ENCODE data around the gene SLC29A1.

The SLC29A1 gene

GRCh38 chr6:44265007-44265721 lies 41.8 kb downstream of the SLC29A1 start, which contains the start of gene NFKBIE:
NFKBIE (minus strand) TSS chr6:44265551; CDS start chr6:44265346, 205 bp downstream.
- in situ Hi-C loops (cut with MboI; ENCODE audit: low sequenced_read_pairs), result no loop called here

- in situ Hi-C loops (cut with MboI; ENCODE audit: low sequenced_read_pairs), result no loop called here
Observed at GRCh38 chr6:44265722-44266233, 42.4 kb downstream of the SLC29A1 start.

GRCh38 chr6:44266347-44266746 lies 43.0 kb downstream of the SLC29A1 start:
- in situ Hi-C loops (cut with MboI; ENCODE audit: low sequenced_read_pairs), result no loop called here

GRCh38 chr6:44267252-44267651 lies 43.9 kb downstream of the SLC29A1 start:
- in situ Hi-C loops (cut with MboI; ENCODE audit: low sequenced_read_pairs), result no loop called here

- in situ Hi-C loops (cut with MboI; ENCODE audit: low sequenced_read_pairs), result no loop called here
Observed at GRCh38 chr6:44268095-44268628, 44.8 kb downstream of the SLC29A1 start.

- in situ Hi-C loops (cut with MboI; ENCODE audit: low sequenced_read_pairs), result no loop called here
Observed at GRCh38 chr6:44269178-44269920, 46.0 kb downstream of the SLC29A1 start.

GRCh38 chr6:44269921-44270525 lies 46.6 kb downstream of the SLC29A1 start, which contains the start of gene TMEM151B:
TMEM151B (plus strand) TSS chr6:44270450; CDS start chr6:44270743, 293 bp downstream.
- in situ Hi-C loops (cut with MboI; ENCODE audit: low sequenced_read_pairs), result no loop called here

- in situ Hi-C loops (cut with MboI; ENCODE audit: low sequenced_read_pairs), result no loop called here
Observed at GRCh38 chr6:44270526-44271405, 47.4 kb downstream of the SLC29A1 start.

GRCh38 chr6:44271406-44271723 lies 48.0 kb downstream of the SLC29A1 start:
- in situ Hi-C loops (cut with MboI; ENCODE audit: low sequenced_read_pairs), result no loop called here

- in situ Hi-C loops (cut with MboI; ENCODE audit: low sequenced_read_pairs), result no loop called here
Observed at GRCh38 chr6:44271914-44272313, 48.5 kb downstream of the SLC29A1 start.

- in situ Hi-C loops (cut with MboI; ENCODE audit: low sequenced_read_pairs), result no loop called here
Observed at GRCh38 chr6:44272529-44272928, 49.1 kb downstream of the SLC29A1 start.

DNA sequence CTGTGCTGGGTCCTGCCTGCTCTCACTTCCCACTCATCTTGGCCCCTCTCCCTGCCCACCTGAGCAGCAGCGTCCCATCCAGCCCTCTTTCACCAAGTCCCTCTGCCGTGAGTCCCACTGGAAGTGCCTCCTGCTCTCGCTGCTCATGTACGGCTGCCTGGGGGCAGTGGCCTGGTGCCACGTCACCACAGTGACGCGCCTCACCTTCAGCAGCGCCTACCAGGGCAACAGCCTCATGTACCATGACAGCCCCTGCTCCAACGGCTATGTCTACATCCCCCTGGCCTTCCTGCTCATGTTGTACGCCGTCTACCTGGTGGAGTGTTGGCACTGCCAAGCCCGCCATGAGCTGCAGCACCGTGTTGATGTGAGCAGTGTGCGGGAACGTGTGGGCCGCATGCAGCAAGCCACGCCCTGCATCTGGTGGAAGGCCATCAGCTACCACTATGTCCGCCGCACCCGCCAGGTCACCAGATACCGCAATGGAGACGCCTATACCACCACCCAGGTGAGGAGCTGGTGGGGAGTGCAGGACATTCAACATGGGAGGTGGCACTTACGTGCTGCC lies 49.7 kb downstream of the SLC29A1 start:
- in situ Hi-C loops (cut with MboI; ENCODE audit: low sequenced_read_pairs), result no loop called here

DNA sequence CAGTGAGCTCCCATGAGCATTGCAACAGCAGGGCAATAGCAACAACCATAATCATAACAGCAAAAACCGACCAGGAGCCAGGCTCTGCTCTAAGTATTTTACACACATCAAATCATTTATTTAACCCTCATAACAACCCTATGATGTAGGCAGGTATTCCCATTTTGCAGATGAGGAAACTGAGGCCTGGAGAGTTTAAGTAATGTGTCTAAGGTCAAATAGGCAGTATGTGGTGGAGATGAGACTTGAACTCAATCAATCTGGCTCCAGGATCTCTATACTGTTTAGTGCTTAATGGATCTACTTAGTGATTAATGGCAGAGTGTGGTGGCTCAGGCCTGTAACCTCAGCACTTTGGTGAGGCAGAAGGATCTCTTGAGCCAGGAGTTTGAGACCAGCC lies 50.2 kb downstream of the SLC29A1 start:
- in situ Hi-C loops (cut with MboI; ENCODE audit: low sequenced_read_pairs), result no loop called here

- in situ Hi-C loops (cut with MboI; ENCODE audit: low sequenced_read_pairs), result no loop called here
Observed at GRCh38 chr6:44275271-44275748, 51.9 kb downstream of the SLC29A1 start.

DNA sequence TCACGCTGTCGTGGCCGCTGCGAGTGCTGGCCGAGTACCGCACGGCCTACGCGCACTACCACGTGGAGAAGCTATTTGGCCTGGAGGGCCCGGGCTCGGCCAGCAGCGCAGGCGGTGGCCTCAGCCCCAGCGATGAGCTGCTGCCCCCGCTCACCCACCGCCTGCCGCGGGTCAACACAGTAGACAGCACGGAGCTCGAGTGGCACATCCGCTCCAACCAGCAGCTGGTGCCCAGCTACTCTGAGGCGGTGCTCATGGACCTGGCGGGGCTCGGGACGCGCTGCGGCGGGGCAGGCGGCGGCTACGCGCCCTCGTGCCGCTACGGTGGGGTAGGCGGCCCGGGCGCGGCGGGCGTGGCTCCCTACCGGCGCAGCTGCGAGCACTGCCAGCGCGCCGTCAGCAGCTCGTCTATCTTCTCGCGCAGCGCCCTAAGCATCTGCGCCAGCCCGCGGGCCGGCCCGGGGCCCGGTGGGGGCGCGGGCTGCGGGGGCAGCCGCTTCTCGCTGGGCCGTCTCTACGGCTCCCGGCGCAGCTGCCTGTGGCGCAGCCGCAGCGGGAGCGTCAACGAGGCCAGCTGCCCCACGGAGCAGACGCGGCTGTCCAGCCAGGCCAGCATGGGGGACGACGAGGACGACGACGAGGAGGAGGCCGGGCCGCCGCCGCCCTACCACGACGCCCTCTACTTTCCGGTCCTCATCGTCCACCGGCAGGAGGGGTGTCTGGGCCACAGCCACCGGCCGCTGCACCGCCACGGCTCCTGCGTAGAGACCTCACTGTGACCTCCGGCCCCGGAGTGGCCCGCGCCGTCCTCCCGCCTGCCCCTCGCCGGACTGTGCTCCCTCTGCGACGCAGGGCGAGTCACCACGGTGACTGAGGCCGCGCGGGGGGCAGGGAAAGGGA lies 52.6 kb downstream of the SLC29A1 start:
- in situ Hi-C loops (cut with MboI; ENCODE audit: low sequenced_read_pairs), result no loop called here

DNA sequence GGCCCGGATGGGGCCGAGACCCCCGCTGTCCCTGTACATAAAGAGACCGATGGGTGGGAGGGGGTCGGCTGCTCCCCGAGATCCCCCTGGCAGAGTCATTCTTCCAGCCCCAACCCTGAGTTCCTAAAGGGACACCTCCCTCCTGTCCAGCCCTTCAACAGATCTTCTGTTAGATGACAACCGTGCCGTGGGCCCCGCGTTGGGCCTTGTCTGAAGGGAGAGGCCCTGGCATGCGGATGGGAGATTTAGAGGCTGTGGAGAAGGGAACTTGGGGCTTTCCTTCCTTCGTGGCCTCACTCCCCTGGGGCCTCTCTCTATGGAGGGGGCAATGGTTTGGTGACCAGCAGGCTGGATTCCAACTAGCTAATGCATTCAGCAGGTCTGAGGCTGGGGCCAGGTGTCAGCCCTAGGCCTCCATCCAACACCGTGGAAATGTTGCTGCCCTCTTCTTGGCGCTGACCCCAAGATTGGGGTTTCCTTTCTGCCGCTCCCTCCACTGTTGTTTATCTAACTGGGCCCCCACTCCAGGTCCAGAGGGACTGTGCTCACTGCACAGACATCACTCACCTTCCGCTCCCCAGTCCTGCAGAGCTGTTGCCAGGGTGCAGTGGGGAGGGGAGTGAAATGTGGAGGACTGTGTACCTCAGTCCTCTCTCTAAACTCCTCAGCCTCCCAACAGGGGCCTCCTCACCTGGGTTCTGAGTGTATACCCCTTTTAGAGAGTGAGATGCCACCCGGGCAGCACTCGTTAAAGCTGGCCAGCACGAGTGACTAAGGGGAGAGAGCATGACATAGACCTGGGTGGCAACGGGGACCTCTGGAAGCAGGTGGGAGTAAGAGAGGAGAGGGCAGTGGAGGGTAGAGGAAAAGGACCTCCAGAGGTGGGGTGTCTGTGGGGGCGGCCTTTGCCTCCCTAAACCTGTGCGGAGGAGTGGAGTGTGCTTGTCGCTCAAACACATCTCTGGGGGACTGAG lies 53.6 kb downstream of the SLC29A1 start:
- in situ Hi-C loops (cut with MboI; ENCODE audit: low sequenced_read_pairs), result no loop called here

GRCh38 chr6:44277763-44278162 lies 54.4 kb downstream of the SLC29A1 start:
- in situ Hi-C loops (cut with MboI; ENCODE audit: low sequenced_read_pairs), result no loop called here

GRCh38 chr6:44278315-44278714 lies 54.9 kb downstream of the SLC29A1 start:
- in situ Hi-C loops (cut with MboI; ENCODE audit: low sequenced_read_pairs), result no loop called here

All from hTERT RPE-1 (cell line).